ENCODE results near the gene TWF2. TPM values are rescaled to one million over a fixed set of nuclear protein-coding genes. Genes with fewer than 3 reads are reported as not detected.
A peak's percentile ranks its signal among the peaks of the same experiment; 100 is the strongest.

The TWF2 gene
- total and polyA plus RNA-seq, 2 of the 13 experiments (the other 11 are each of a cell fraction or from before 2014, with no cell fraction given), result 45.5 to 108 TPM

GRCh38 chr3:52268036-52268435, 29.1 kb upstream of the TWF2 start:
- no peak overlapping the region for H3K9ac ChIP-seq (ENCODE audit: insufficient read depth, low read depth, low read length)
- ATAC-seq (no peak), FAIRE-seq (no peak), DNase-seq (ENCODE audit: low spot score) (no peak)
- H3K36me3 ChIP-seq (replicated peaks in 1 of 2; ENCODE audit: control insufficient read depth in 1 of 2, insufficient read depth in 2 of 2, low read length in 2 of 2), result peaks cover 26 to 82% of the 10 kb centered on the region in 2 experiments
- WGBS (ENCODE audit: low lambda C conversion rate), result 94% methylated on average over 7 of the region's 7 CpGs
- H3K27me3 ChIP-seq (ENCODE audit: control insufficient read depth in 1 of 2, insufficient read depth in 2 of 2, low read length in 2 of 2), result no peaks in the 10 kb centered on the region
- no peak overlapping the region for H3K4me2 ChIP-seq (ENCODE audit: low read depth, low read length)
- no peak overlapping the region for H3K27ac ChIP-seq (ENCODE audit: extremely low read length, insufficient read depth, low read length)
- TF ChIP-seq RBM22 (optimal IDR thresholded peaks at IDR 0.05; ENCODE audit: low read length) (peak; percentile 61), NFYB (CRISPR knock-in tag; IDR thresholded peaks at IDR 0.05) (no peak), RBFOX2 (IDR thresholded peaks at IDR 0.05; ENCODE audit: low read depth, low read length) (peak; percentile 44; the same call in 1 of the 2 replicates), HNRNPK (IDR thresholded peaks at IDR 0.05; ENCODE audit: low read depth, low read length, poor library complexity, severe bottlenecking) (peak; percentile 16)
- peaks cover 53% of the 10 kb centered on the region for H3K79me2 ChIP-seq (ENCODE audit: insufficient read depth, low read length)
- in situ Hi-C loops (cut with HindIII; ENCODE audit: extremely low pct_ligation_motif_present, low pct_unique_long_range_greater_than_20kb), result no loop called here
- BruUV-seq (replicated peaks), result no TSS peak
- POLR2A ChIA-PET, result no interaction called here
- H2AFZ ChIP-seq (ENCODE audit: low read length), result no peak overlapping the region
- peaks cover 31% of the 10 kb centered on the region for H4K20me1 ChIP-seq (ENCODE audit: insufficient read depth, low read length)
- intact Hi-C loops (cut with micrococcal nuclease; ENCODE audit: unreplicated experiment), result no loop called here
- H3K9me3 ChIP-seq (ENCODE audit: low read length), result no peaks in the 10 kb centered on the region
- peaks cover 22% of the 10 kb centered on the region for H3K4me1 ChIP-seq (ENCODE audit: insufficient read depth, low read length)
- CTCF ChIA-PET (ENCODE audit: low intra/inter-chr PET ratio, low total read pairs), result no interaction called here
- H3K4me3 ChIP-seq (replicated peaks in 1 of 3; ENCODE audit: insufficient read depth in 1 of 3, low read depth in 2 of 3, low read length in 3 of 3), result no peak overlapping the region

GRCh38 chr3:52265387-52265786, 26.4 kb upstream of the TWF2 start:
- Histone ChIP-seq H3K27ac (ENCODE audit: extremely low read length, insufficient read depth, low read length) (no peak overlapping the region), H3K9ac (ENCODE audit: insufficient read depth, low read depth, low read length) (no peak overlapping the region), H3K4me3 (replicated peaks in 1 of 3; ENCODE audit: insufficient read depth in 1 of 3, low read depth in 2 of 3, low read length in 3 of 3) (no peak overlapping the region), H3K9me3 (ENCODE audit: low read length) (no peaks in the 10 kb centered on the region), H2AFZ (ENCODE audit: low read length) (no peak overlapping the region), H3K27me3 (ENCODE audit: control insufficient read depth in 1 of 2, insufficient read depth in 2 of 2, low read length in 2 of 2) (no peaks in the 10 kb centered on the region), H4K20me1 (ENCODE audit: insufficient read depth, low read length) (peaks cover 11% of the 10 kb centered on the region; the same call in 1 of the 2 replicates), H3K4me1 (ENCODE audit: insufficient read depth, low read length) (no peaks in the 10 kb centered on the region), H3K79me2 (ENCODE audit: insufficient read depth, low read length) (peaks cover 27% of the 10 kb centered on the region), H3K36me3 (replicated peaks in 1 of 2; ENCODE audit: control insufficient read depth in 1 of 2, insufficient read depth in 2 of 2, low read length in 2 of 2) (peaks cover 30 to 89% of the 10 kb centered on the region in 2 experiments), H3K4me2 (ENCODE audit: low read depth, low read length) (no peak overlapping the region)
- ATAC-seq (no peak), DNase-seq (ENCODE audit: low spot score) (no peak), FAIRE-seq (no peak)
- WGBS (ENCODE audit: low lambda C conversion rate), result 95% methylated on average over 6 of the region's 6 CpGs
- in situ Hi-C loops (cut with HindIII; ENCODE audit: extremely low pct_ligation_motif_present, low pct_unique_long_range_greater_than_20kb), result no loop called here
- ChIA-PET POLR2A (no interaction called here), CTCF (ENCODE audit: low intra/inter-chr PET ratio, low total read pairs) (interaction anchor here (0.8 kb wide), 1 partner anchor 33 kb away, joined by 3 read pairs; no protein-coding TSS in a partner anchor)
- TF ChIP-seq ZNF770 (CRISPR knock-in tag; IDR thresholded peaks at IDR 0.05) (peak; percentile 49; the same call in 1 of the 2 replicates), TIGD3 (CRISPR knock-in tag; IDR thresholded peaks at IDR 0.05; ENCODE audit: borderline replicate concordance) (no peak), ZSCAN20 (CRISPR knock-in tag; IDR thresholded peaks at IDR 0.05; ENCODE audit: borderline replicate concordance) (no peak), RAD21 (CRISPR knock-in tag; IDR thresholded peaks at IDR 0.05) (no peak), ZNF362 (CRISPR knock-in tag; IDR thresholded peaks at IDR 0.05; ENCODE audit: borderline replicate concordance) (0 out of 2 replicates have a peak, but pooled peaks have one; percentile 24), ZBTB33 (CRISPR knock-in tag; IDR thresholded peaks at IDR 0.05) (peak; percentile 92), ZNF558 (CRISPR knock-in tag; IDR thresholded peaks at IDR 0.05; ENCODE audit: borderline replicate concordance) (no peak), ZNF282 (IDR thresholded peaks at IDR 0.05; ENCODE audit: partially characterized antibody) (no peak)
- intact Hi-C loops (cut with micrococcal nuclease; ENCODE audit: unreplicated experiment), result no loop called here
- BruUV-seq (replicated peaks), result no TSS peak
